WTC11 (cell line): ENCODE results near the gene RRAS. TPM values are rescaled to one million over a fixed set of nuclear protein-coding genes. Genes with fewer than 3 reads are reported as not detected.

ENCODE experiments used
- ATAC-seq: fragments of 200-7000 bp; cut with Tn5 transposase; 2 replicates; pipeline ENCODE4 v1.10.0; 2021; ENCODE audit warnings: mild to moderate bottlenecking, moderate library complexity
- CTCF ChIA-PET: fragments of 300-600 bp; sonication (Branson Sonifier 250); formaldehyde crosslinking; loops from one replicate; lab custom pipeline; 2021; ENCODE audit warnings: antibody characterized with exemption; lab: Charles Lee
- POLR2A ChIA-PET: fragments of 350-600 bp; sonication (Branson Sonifier 250); formaldehyde crosslinking; loops from one replicate; lab custom pipeline; 2021; ENCODE audit warnings: antibody characterized with exemption; lab: Charles Lee
- DNase-seq: peaks from one replicate; pipeline ENCODE4 v3.0.0; 2021; ENCODE audit warnings: low spot score
- H3K27ac Mint-ChIP-seq: 2 replicates; pipeline ENCODE4 v1.8.0; 2021; ENCODE audit warnings: mixed read lengths
- H3K27me3 Mint-ChIP-seq: 2 replicates; pipeline ENCODE4 v1.8.0; 2021; ENCODE audit warnings: low read depth, mild to moderate bottlenecking, moderate library complexity, mixed read lengths
- H3K36me3 Mint-ChIP-seq: 2 replicates; pipeline ENCODE4 v1.8.0; 2021; ENCODE audit warnings: mixed read lengths
- H3K4me1 Mint-ChIP-seq: 2 replicates; pipeline ENCODE4 v1.8.0; 2022; ENCODE audit warnings: mixed read lengths
- H3K4me3 Mint-ChIP-seq: 2 replicates; pipeline ENCODE4 v1.8.0; 2021; ENCODE audit warnings: mild to moderate bottlenecking, moderate library complexity, mixed read lengths
- H3K9me3 Mint-ChIP-seq: 2 replicates; pipeline ENCODE4 v1.8.0; 2021; ENCODE audit warnings: mixed read lengths
- ATF1 ChIP-seq: sonication (generic); formaldehyde crosslinking; IDR thresholded peaks from 2 replicates; pipeline ENCODE4 v1.8.1; 2023; ENCODE audit warnings: mild to moderate bottlenecking, moderate library complexity, missing genetic modification reagents
- CREB1 ChIP-seq: sonication (generic); formaldehyde crosslinking; IDR thresholded peaks from 2 replicates; pipeline ENCODE4 v1.8.0; 2023; ENCODE audit warnings: mild to moderate bottlenecking, missing genetic modification reagents
- CTCF ChIP-seq: fragments of 200-600 bp; IDR thresholded peaks from 2 replicates; pipeline ENCODE4 v1.8.0; 2022; ENCODE audit warnings: antibody characterized with exemption
- EMX1 ChIP-seq: fragments of 250-450 bp; sonication (Bioruptor Pico); IDR thresholded peaks from 2 replicates; pipeline ENCODE4 v1.8.0; 2021; ENCODE audit warnings: mild to moderate bottlenecking
- ESRRA ChIP-seq: sonication (generic); formaldehyde crosslinking; IDR thresholded peaks from 2 replicates; pipeline ENCODE4 v1.8.1; 2022; ENCODE audit warnings: mild to moderate bottlenecking, missing genetic modification reagents, borderline replicate concordance
- ETV6 ChIP-seq: sonication (generic); formaldehyde crosslinking; IDR thresholded peaks from 2 replicates; pipeline ENCODE4 v1.8.1; 2022; ENCODE audit warnings: mild to moderate bottlenecking, missing genetic modification reagents
- HMGXB4 ChIP-seq: sonication (generic); formaldehyde crosslinking; IDR thresholded peaks from 2 replicates; pipeline ENCODE4 v1.8.1; 2023; ENCODE audit warnings: mild to moderate bottlenecking, moderate library complexity, missing genetic modification reagents
- IRF1 ChIP-seq: sonication (generic); formaldehyde crosslinking; IDR thresholded peaks from 2 replicates; pipeline ENCODE4 v1.8.0; 2023; ENCODE audit warnings: missing genetic modification reagents
- NFATC4 ChIP-seq: fragments of 250-450 bp; sonication (Bioruptor Pico); IDR thresholded peaks from 2 replicates; pipeline ENCODE4 v1.9.0; 2021; ENCODE audit warnings: mild to moderate bottlenecking
- TCF7 ChIP-seq: sonication (generic); formaldehyde crosslinking; IDR thresholded peaks from 2 replicates; pipeline ENCODE4 v1.8.0; 2022; ENCODE audit warnings: mild to moderate bottlenecking, low read depth, missing genetic modification reagents, moderate library complexity
- TEAD1 ChIP-seq: sonication (generic); formaldehyde crosslinking; IDR thresholded peaks from 2 replicates; pipeline ENCODE4 v1.8.0; 2022; ENCODE audit warnings: mild to moderate bottlenecking, missing genetic modification reagents
- TEAD4 ChIP-seq: sonication (generic); formaldehyde crosslinking; IDR thresholded peaks from 2 replicates; pipeline ENCODE4 v1.8.0; 2022; ENCODE audit warnings: mild to moderate bottlenecking, missing genetic modification reagents
- USF1 ChIP-seq: sonication (generic); formaldehyde crosslinking; IDR thresholded peaks from 2 replicates; pipeline ENCODE4 v1.8.0; 2022; ENCODE audit warnings: mild to moderate bottlenecking, missing genetic modification reagents
- ZNF416 ChIP-seq: fragments of 250-450 bp; sonication (Bioruptor Pico); IDR thresholded peaks from 2 replicates; pipeline ENCODE4 v1.9.0; 2021; ENCODE audit warnings: mild to moderate bottlenecking, inconsistent platforms
- ZNF425 ChIP-seq: fragments of 250-450 bp; sonication (Bioruptor Pico); conservative IDR thresholded peaks from 2 replicates; pipeline ENCODE4 v1.9.0; 2021; ENCODE audit warnings: mild to moderate bottlenecking
- ZNF671 ChIP-seq: fragments of 250-450 bp; sonication (Bioruptor Pico); IDR thresholded peaks from 2 replicates; pipeline ENCODE4 v1.8.0; 2021; ENCODE audit warnings: mild to moderate bottlenecking
- ZSCAN18 ChIP-seq: fragments of 250-450 bp; sonication (Bioruptor Pico); IDR thresholded peaks from 2 replicates; pipeline ENCODE4 v2.1.2; 2022; ENCODE audit warnings: mild to moderate bottlenecking, moderate library complexity
- total RNA-seq: library from RNA; stranded (reverse); gene quantifications from 3 replicates; pipeline ENCODE4 v1.2.3, GENCODE V29; 2021

The RRAS gene
- total RNA-seq, 1 experiment from 2014 or later = 11.4 TPM

- TF ChIP-seq ZNF425 (CRISPR knock-in tag) (no peak), TEAD1 (CRISPR knock-in tag) (no peak), CREB1 (CRISPR knock-in tag) (no peak), ZSCAN18 (CRISPR knock-in tag) (no peak)
Observed at GRCh38 chr19:49686503-49687088, 46.7 kb upstream of the RRAS start (continued).

DNA sequence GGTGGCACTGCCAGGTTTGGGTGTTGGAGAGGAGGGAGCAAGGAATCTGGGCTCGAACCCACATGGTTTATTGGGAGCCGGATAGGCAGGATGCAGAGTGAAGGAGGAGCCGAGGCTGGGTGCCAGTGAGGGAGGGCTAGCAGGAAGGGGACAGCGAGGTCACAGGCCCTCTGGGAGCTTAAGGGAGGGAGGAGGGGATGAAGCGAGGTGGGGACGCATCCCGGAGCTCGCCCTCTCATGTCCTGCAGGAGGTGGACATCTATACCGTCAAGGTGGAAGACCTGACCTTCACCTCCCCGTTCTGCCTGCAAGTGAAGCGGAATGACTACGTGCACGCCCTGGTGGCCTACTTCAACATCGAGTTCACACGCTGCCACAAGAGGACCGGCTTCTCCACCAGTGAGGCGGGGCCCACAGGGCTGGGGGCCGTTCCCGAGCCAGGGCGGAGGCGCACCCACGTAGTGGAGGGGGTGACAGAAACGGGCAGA is 45.9 kb upstream of the RRAS start:
- Mint-ChIP-seq H3K27me3 (no peaks in the 10 kb centered on the region), H3K36me3 (peaks cover 55% of the 10 kb centered on the region), H3K4me1 (peaks cover 43% of the 10 kb centered on the region), H3K4me3 (no peak overlapping the region), H3K9me3 (no peaks in the 10 kb centered on the region), H3K27ac (no peak overlapping the region)
- ChIA-PET POLR2A (interaction anchor here (0.6 to 1.5 kb wide), 3 partner anchors 10 to 251 kb away, joined by 4 to 5 read pairs (median 4); no protein-coding TSS in a partner anchor), CTCF (interaction anchor here (0.5 to 1.9 kb wide), 3 partner anchors 10 to 100 kb away, joined by 3 to 13 read pairs (median 3); no protein-coding TSS in a partner anchor)
- ATAC-seq (no peak), DNase-seq (no peak)
- TF ChIP-seq ESRRA (CRISPR knock-in tag) = 0 out of 2 replicates have a peak, but pooled peaks have one; percentile 20
- TF ChIP-seq TCF7 (CRISPR knock-in tag) = no peak

GRCh38 chr19:49684983-49685553 is 45.1 kb upstream of the RRAS start:
- peaks cover 58% of the 10 kb centered on the region for H3K36me3 Mint-ChIP-seq
- H3K27me3 Mint-ChIP-seq = no peaks in the 10 kb centered on the region
- TF ChIP-seq HMGXB4 (no peak), TEAD4 (CRISPR knock-in tag) (no peak), ETV6 (no peak)
- CTCF ChIA-PET = interaction anchor here (0.6 to 1.9 kb wide), 7 partner anchors 8 to 294 kb away, joined by 3 to 13 read pairs (median 3); no protein-coding TSS in a partner anchor
- H3K27ac Mint-ChIP-seq = no peak overlapping the region
- DNase-seq (no peak), ATAC-seq (no peak)
- no peak overlapping the region for H3K4me3 Mint-ChIP-seq
- H3K4me1 Mint-ChIP-seq = peaks cover 50% of the 10 kb centered on the region
- POLR2A ChIA-PET = interaction anchor here (0.7 to 1.5 kb wide), 3 partner anchors 9 to 61 kb away, joined by 3 to 5 read pairs (median 4); no protein-coding TSS in a partner anchor
- no peaks in the 10 kb centered on the region for H3K9me3 Mint-ChIP-seq

DNA sequence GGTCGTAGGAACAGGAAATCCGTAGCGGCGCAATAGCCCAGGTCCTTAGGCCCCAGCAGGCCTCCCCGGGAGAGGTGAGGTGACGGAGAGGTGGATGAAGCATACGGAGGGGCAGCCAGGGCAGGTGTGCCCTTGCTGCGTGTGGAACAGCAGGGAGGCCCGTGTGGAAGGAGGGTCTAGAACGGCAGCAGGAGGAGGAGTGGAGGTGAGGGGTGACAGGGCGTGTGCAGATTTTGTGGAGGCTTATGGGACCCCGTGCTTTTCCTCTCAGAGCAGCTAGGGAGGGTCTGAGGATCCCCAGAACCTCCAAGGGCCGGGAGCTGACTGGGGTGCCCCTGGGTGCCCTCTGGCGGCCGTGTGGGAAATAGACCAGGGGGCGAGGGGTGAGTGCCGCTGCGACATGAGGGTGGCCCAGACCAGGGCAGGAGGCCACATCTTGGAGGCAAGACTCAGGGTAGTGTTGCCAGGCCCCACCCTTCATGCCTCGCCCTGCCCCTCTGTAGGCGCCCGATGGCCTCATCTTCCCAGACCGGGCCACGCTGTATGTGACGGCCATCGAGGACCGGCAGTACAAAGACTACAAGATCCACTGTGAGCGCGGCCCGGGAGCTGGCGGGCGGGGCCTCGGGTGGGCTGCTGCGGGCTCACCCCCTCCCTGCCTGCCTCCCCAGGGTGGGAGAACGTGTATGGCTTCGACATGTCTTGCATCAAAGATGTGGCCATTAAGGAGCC is 44.5 kb upstream of the RRAS start:
- Mint-ChIP-seq H3K36me3 (peaks cover 58% of the 10 kb centered on the region), H3K9me3 (no peaks in the 10 kb centered on the region), H3K27me3 (no peaks in the 10 kb centered on the region), H3K4me1 (peaks cover 52% of the 10 kb centered on the region), H3K4me3 (no peak overlapping the region), H3K27ac (0 out of 2 replicates have a peak overlapping the region, but pooled peaks have one; percentile 27)
- DNase-seq (peak; percentile 70), ATAC-seq (peak; percentile 47)
- CTCF ChIA-PET = interaction anchor here (0.5 to 1.9 kb wide), 13 partner anchors 8 to 294 kb away, joined by 3 to 13 read pairs (median 3); partner anchors contain the start of gene FUZ
- POLR2A ChIA-PET = interaction anchor here (0.8 to 1.3 kb wide), 2 partner anchors 9 to 44 kb away, joined by 3 to 5 read pairs; no protein-coding TSS in a partner anchor
- TF ChIP-seq EMX1 (0 out of 2 replicates have a peak, but pooled peaks have one; percentile 39), TEAD1 (CRISPR knock-in tag) (no peak), ZNF671 (CRISPR knock-in tag) (0 out of 2 replicates have a peak, but pooled peaks have one; percentile 45), CTCF (peak; percentile 63), IRF1 (CRISPR knock-in tag) (no peak), USF1 (CRISPR knock-in tag) (no peak), NFATC4 (CRISPR knock-in tag) (peak; percentile 31; the same call in 1 of the 2 replicates), ZNF416 (CRISPR knock-in tag) (0 out of 2 replicates have a peak, but pooled peaks have one; percentile 4), ATF1 (CRISPR knock-in tag) (no peak)
